ENCODE results near the gene GSG1L.

GSG1L gene

DNA sequence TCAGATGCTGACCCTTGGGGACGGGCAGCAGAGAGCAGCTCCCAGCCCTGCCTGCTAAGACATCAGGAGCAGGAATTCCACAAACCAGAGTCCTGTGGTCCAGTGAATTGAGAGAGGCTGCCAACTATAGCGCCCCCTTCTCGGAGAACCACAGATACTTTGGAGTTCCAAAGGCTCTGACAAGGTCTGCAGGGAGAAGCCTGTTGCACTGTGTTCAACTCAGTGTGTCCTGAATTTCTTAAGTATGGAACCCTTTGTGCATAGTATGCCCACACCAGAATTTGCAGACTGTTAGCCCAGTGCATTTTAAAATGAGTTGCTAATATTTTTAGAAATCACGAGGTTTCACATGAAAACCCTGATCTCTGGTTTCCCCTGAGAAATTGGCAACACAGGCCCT, 290.2 kb downstream of the GSG1L start:
- no peak overlapping the region for H3K4me3 Mint-ChIP-seq
- DNase-seq (ENCODE audit: low spot score in 2 of 2), result no peak
- no peaks in the 10 kb centered on the region for H3K4me1 Mint-ChIP-seq
- H3K9me3 Mint-ChIP-seq, result no peaks in the 10 kb centered on the region
- no peaks in the 10 kb centered on the region for H3K36me3 Mint-ChIP-seq
- ATAC-seq, result no peak
- H3K27ac Mint-ChIP-seq, result no peak overlapping the region

DNA sequence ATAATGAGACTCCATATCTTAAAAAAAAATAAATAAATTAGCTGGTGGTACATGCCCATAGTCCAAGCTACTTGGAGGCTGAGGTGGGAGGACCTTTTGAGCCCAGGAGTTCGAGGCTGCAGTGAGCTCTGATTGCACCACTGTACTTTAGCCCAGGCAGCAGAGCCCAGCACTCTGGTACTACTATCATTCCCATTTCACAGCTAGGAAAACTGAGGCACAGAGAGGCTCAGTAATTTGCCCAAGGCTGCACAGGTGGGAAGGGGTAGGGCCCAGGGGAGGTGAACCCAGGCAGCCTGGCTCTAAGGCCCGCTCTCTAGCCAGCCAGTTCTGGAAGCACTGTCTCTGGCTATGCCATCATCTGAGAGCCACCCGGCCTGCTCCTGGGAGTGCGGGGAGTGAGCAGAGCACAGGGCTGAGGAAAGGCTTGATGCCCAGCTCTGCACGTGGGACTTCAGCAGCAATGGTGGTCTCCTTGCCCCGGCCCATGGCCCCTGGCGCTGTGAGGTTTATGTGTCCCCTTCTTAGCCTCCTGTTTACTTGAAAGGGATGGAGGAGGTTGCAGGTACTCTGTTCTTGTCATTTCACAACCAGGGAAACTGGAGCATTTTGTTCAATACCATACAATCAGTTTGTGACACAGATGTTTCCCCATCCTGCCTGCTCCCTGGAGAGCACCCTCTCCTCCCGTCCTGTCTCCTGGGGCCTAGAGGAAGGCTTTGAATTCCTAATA, 291.3 kb downstream of the GSG1L start:
- ATAC-seq (no peak), DNase-seq (ENCODE audit: low spot score in 2 of 2) (no peak)
- no peaks in the 10 kb centered on the region for H3K9me3 Mint-ChIP-seq
- H3K4me3 Mint-ChIP-seq, result no peak overlapping the region
- no peak overlapping the region for H3K27ac Mint-ChIP-seq
- no peaks in the 10 kb centered on the region for H3K4me1 Mint-ChIP-seq
- no peaks in the 10 kb centered on the region for H3K36me3 Mint-ChIP-seq

DNA sequence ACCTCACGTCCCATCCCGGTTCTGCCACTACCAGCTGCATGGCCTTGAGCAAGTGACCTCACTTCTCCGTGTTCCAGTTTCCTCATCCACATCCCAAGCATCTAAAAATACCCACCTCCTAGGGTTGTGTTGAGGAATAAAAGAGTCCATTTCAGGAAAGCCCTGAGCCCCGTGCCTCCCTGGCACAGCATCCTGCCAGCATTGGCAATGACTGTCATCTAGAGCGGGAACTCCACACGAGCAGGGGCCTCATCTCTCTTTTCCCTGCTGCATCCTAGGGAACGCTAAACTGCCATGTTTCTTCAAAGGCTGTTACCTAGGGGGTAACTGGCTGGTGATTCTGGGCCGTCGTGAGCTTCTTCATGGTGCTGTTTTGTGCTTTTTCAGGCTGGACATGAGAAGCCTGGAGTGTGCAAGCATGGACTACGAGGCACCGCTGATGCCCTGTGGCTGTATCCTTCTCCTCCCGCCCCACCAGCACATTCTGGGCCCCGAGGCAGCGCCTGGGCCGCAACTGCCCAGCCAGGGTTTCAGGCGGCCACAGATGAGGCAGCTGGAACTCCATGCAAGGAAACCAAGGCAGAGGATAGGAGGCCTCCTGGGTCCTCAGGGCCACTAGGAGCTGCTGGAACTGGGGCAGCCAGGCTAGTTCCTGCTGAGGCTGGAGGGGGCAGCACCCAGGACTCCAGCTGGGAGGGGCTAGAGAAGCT, 292.2 kb downstream of the GSG1L start:
- DNase-seq (ENCODE audit: low spot score in 2 of 2), result no peak
- no peaks in the 10 kb centered on the region for H3K4me1 Mint-ChIP-seq
- no peaks in the 10 kb centered on the region for H3K36me3 Mint-ChIP-seq
- peak overlapping the region; percentile 9 for H3K27ac Mint-ChIP-seq
- no peak overlapping the region for H3K4me3 Mint-ChIP-seq
- H3K9me3 Mint-ChIP-seq, result no peaks in the 10 kb centered on the region
- no peak for ATAC-seq

DNA sequence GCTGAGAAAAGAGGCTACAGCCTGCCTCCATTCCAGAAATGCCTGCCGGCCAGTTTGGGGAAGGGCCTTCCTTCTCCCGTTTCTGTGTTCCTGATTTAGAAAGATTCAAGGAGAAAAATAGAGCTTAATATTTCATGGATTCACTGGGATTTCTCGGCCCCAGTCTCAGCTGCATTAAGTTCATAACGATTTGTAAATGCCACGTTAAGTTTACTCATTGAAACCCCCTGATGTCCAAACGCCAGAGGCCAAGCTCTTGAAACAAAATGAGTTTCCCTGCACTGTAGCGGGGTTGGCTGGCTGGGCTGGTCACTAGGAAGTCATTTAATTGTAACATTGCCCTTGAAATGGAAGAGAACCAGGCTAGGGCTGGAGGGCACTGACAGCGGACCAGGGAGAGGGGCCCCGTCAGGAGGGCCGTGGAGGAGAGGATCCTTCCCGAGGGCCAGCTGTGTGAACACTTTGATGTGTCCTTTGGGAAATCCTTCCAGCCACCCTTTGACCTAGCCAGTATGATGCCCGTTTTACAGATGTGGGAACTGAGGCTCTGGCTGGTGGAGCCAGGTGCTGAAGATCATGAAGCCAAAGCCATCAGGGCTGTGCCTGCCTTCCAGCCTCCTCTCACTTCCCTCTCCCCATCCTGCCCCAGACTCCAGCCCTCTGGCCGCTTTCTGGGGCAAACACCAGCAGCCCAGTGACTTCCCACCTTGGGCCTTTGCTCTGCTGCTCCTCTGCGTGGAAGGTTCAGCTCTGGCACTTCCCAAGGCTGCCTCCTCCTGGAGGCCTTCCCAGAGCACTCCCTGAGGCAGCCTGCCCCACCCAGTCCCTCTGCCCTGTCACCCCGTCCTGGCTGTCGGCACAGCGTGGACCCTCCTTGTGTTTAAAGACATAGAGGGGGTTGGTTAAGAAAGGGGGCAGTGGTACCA, 293.0 kb downstream of the GSG1L start:
- H3K9me3 Mint-ChIP-seq, result no peaks in the 10 kb centered on the region
- no peak overlapping the region for H3K4me3 Mint-ChIP-seq
- DNase-seq (ENCODE audit: low spot score in 2 of 2), result no peak
- no peaks in the 10 kb centered on the region for H3K4me1 Mint-ChIP-seq
- peaks cover 4% of the 10 kb centered on the region for H3K36me3 Mint-ChIP-seq
- no peak for ATAC-seq
- H3K27ac Mint-ChIP-seq, result peak overlapping the region; percentile 9

DNA sequence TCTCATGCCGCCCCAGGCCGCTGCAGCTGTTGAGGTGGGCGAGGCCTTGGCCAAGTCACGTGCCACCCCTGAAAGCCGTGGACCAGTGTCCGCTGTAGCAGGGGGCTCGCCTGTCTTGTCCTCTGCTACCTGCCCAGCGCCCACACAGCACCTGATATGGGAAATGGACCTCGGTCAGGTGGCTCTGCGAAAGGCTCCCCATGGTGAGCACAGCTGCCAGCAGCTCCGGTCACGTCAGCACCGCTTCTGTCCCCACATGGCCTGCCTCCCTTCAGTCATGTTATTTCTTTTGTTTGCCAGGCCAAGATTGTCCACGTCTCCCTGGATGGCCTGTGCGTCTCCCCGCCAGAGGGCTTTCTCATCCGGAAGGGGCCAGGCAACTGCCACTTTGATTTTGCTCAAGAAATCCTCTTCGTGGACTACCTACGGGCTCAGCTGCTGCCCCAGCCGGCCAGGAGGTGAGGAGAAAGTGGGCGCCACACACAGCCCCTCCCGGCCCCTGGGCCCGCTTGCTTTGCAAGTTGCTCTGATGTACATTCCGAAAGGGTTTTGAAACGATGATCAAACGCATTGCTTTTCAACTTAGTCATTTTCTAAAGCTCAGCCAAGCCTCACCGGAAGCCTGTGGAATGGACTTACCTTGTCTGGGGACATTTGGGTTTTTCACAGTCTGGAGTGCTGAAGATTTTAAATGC, 293.8 kb downstream of the GSG1L start:
- Mint-ChIP-seq H3K9me3 (no peaks in the 10 kb centered on the region), H3K36me3 (peaks cover 7% of the 10 kb centered on the region), H3K4me3 (no peak overlapping the region), H3K27ac (no peak overlapping the region), H3K4me1 (no peaks in the 10 kb centered on the region)
- ATAC-seq (no peak), DNase-seq (ENCODE audit: low spot score in 2 of 2) (no peak)

DNA sequence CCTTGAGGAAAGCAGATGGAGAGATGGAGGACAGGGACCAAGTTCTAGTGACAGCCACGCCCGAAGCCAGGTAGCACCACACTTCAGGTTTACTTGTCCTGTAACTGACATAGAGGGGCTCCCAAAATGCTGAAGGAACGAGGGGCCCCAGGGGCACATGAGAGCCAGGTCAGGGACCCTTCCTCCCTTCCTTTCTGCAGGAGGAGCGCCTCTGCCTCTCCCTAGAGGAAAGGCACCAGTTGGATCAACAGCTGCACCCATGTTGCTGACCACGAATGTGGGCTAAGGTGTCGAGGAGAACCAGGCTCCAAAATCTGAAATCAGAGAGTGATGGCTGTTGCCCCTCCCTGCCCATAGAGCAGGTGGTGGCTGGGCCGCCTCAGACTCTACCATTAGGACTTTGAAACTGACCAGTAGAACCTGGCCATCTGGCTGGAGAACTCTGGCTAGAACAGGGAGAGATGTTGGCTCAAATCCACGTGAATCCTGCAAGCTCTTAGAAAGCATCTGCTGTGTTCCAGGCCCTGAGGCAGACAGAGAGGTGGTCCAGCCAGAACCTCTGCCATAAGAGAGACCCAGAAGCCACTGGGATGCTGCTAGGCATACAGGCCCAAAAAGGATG, 294.8 kb downstream of the GSG1L start:
- H3K4me3 Mint-ChIP-seq, result no peak overlapping the region
- H3K9me3 Mint-ChIP-seq, result no peaks in the 10 kb centered on the region
- no peak overlapping the region for H3K27ac Mint-ChIP-seq
- DNase-seq (ENCODE audit: low spot score in 2 of 2) (no peak), ATAC-seq (no peak)
- peaks cover 7% of the 10 kb centered on the region for H3K36me3 Mint-ChIP-seq
- no peaks in the 10 kb centered on the region for H3K4me1 Mint-ChIP-seq

DNA sequence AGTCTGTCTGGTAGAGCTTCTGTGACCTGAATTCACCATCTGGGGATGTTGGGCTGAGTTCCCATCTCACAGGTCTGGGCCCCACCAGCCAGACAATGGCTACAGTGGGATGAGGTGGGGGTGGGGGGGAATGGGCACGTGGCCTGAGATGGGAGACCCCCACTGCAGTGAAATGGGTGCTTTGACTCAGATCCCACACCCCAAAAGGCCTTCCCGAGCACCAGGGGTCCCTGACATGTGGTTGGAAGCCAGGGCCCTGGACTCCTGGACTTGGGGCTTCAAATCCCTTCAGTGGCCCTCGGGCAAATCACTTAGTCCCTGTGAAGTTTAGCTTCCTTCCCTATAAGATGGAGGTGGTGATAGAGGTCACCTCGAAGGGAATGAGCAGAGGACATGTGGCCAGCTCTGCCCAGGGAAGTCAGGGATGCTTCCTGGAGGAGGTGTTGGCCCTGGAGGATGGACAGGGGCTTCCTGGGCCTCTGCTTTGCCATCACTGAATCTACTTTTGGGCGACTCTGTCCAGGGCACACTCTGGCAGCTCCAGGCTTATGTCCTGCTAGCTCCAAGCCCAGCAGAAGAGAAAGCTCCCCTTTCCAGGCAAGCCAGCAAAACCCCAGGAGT, 295.4 kb downstream of the GSG1L start:
- no peak for ATAC-seq
- no peak for DNase-seq (ENCODE audit: low spot score in 2 of 2)
- peaks cover 7% of the 10 kb centered on the region for H3K36me3 Mint-ChIP-seq
- no peaks in the 10 kb centered on the region for H3K4me1 Mint-ChIP-seq
- no peaks in the 10 kb centered on the region for H3K9me3 Mint-ChIP-seq
- H3K4me3 Mint-ChIP-seq, result no peak overlapping the region
- no peak overlapping the region for H3K27ac Mint-ChIP-seq

DNA sequence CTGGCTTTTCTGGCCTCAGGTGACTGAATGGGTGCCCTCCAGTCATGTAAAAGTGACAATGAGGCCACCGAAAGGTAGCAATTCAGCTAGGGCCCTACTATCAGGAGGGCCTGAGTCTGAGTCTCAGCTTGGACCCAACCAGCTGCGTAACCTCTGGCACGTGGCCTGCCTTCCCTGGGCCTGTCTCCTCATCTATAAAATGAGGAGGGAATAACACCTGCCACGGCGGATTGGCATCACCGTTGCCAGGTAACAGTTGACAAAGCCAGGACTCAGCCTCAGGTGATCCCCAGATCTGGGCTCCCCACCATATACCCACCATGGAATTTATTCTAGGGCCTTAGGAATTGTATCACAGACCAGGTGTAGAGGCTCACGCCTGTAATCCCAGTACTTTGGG, 296.4 kb downstream of the GSG1L start:
- Mint-ChIP-seq H3K9me3 (no peaks in the 10 kb centered on the region), H3K4me3 (no peak overlapping the region), H3K27ac (no peak overlapping the region), H3K36me3 (peaks cover 9% of the 10 kb centered on the region), H3K4me1 (no peaks in the 10 kb centered on the region)
- DNase-seq (ENCODE audit: low spot score in 2 of 2), result no peak
- ATAC-seq, result no peak

DNA sequence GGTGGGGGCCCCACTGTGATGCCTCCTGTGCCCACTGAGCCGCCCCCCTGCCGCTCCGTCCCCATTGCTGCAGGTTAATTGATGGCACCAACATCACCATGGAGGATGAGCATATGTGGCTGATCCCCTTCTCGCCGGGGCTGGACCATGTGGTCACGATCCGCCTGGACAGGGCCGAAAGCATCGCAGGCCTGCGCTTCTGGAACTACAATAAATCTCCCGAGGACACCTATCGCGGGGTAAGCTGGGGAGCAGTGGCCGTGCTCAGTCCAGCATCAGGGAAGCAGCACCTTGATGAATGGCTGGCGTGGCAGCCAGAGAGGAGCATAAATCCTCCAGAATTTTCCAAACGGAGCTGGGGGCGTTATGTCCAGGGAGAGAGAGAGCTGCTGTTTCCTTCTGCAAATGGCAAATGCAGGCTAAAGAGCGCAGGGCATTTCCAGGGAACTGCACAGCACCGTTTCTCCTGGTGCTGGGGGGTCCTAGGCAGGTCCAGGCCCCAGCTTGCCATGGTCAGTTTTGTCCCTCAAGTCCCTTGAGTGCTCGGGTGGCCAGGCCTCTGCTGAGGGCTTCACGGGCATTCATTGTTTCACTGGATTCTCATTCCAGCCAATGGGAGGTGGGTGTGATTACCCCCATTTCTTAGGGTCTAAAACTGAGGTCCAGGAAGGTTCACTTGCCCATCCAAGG, 297.1 kb downstream of the GSG1L start:
- DNase-seq (ENCODE audit: low spot score in 2 of 2) (no peak), ATAC-seq (no peak)
- H3K4me1 Mint-ChIP-seq, result no peaks in the 10 kb centered on the region
- H3K9me3 Mint-ChIP-seq, result no peaks in the 10 kb centered on the region
- no peak overlapping the region for H3K4me3 Mint-ChIP-seq
- H3K27ac Mint-ChIP-seq, result no peak overlapping the region
- H3K36me3 Mint-ChIP-seq, result peaks cover 14% of the 10 kb centered on the region

DNA sequence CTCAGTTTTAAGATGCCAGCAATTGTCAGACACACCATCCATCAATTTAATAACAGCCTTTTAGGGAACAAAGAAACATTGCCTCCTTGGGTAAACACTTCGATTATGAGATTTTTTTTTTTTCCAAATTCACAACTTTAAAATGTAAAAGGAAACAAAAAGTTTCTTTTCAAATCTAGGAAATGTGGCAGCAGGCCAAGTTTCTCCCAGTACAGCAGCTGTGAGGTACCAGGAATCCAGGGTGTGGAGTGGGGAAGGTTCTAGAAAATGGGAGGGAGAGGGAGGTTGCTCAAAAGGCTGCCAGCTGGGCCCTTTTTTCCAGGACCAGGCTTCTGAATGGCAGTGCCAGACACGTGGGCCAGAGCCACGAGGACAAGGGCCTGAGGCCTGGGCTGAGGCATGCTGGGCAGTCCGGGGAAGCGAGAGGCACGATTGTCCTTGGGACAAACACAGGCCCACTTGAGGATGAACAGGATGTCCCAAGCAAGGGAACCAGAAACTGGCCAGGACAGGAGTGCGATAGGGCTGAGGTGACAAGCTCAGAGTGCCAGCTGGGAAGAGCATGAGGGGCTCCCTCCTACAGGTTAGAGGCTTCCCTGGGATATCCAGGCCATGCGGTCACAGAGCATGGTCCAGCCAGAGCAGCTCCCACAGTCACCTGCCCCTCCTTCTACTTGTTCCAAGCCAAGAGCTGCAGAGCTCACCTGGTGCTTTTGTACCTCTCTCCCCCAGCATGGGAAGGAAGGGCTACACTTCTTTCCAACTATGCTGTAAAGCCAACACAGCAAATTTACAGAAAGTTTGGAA, 298.4 kb downstream of the GSG1L start:
- peaks cover 14% of the 10 kb centered on the region for H3K36me3 Mint-ChIP-seq
- no peak overlapping the region for H3K27ac Mint-ChIP-seq
- peaks cover 5% of the 10 kb centered on the region for H3K4me1 Mint-ChIP-seq

DNA sequence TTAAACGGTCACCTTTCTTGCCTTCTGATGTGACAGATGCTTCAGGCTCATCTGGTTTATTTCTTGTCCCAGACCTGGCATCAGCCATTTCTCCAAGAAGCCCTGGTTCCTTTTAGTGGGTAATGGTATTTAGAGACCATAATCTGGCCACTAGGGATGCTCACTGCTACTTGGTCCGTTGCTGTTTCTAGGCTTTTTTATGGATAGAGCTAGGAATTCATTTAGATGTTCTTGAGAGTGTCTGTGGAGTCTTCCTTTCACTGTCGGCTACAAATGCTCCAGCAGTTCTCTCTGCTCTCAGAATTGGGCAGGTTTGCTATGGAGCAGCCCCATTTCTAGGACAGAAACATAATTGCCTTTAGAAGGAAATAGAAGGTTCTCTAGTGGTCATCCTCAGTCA, 299.1 kb downstream of the GSG1L start:
- peaks cover 5% of the 10 kb centered on the region for H3K4me1 Mint-ChIP-seq
- ATAC-seq (no peak), DNase-seq (ENCODE audit: low spot score in 2 of 2) (no peak)
- H3K4me3 Mint-ChIP-seq, result no peak overlapping the region
- H3K9me3 Mint-ChIP-seq, result no peaks in the 10 kb centered on the region
- H3K36me3 Mint-ChIP-seq, result peaks cover 14% of the 10 kb centered on the region
- no peak overlapping the region for H3K27ac Mint-ChIP-seq

More for the DNA sequence above, 298.4 kb downstream of the GSG1L start:
- H3K4me3 Mint-ChIP-seq, result no peak overlapping the region
- no peak for ATAC-seq
- DNase-seq (ENCODE audit: low spot score in 2 of 2), result no peak
- no peaks in the 10 kb centered on the region for H3K9me3 Mint-ChIP-seq

DNA sequence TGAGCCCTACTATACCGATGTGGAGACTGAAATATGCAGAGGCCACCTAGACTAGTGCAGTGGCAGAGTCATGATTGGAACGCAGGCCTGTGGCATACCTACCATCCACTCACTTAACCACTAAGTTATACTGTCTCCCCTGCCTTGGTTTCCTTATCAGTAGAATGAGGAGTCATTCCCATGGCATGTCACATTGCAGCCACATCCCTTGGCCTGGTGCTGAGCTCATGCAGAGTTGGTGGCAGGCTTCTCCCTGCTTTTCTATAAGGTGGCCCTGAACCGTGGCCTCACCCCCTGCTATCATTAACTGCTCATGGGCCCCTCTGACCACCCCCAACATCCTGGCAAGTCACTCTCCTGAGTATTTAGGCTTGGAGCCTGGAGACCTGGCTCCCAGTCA, 301.1 kb downstream of the GSG1L start:
- Mint-ChIP-seq H3K4me1 (peaks cover 5% of the 10 kb centered on the region), H3K4me3 (no peak overlapping the region), H3K36me3 (peaks cover 14% of the 10 kb centered on the region), H3K27ac (no peak overlapping the region), H3K9me3 (no peaks in the 10 kb centered on the region)
- DNase-seq (ENCODE audit: low spot score in 2 of 2) (no peak), ATAC-seq (no peak)

DNA sequence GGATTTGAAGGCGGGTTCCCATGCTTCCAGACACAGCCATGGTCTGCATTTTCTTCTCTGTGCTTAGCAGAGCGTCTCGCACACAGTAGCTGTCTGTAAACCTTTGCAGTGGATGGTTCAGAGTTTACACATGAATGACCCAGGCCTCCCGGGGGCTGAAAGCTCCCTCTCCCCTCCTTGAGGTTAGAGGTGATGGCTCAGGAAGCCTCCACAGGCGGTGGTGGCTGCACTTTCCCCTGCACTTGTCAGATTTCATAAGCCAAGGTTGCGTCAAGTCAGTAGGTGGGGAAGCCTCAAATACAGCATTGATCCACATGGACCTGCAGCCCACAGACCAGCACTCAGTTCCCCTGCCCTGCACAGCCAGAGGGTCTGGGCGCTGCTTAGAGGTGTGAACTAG, 301.7 kb downstream of the GSG1L start:
- Mint-ChIP-seq H3K27ac (no peak overlapping the region), H3K9me3 (no peaks in the 10 kb centered on the region), H3K4me1 (peaks cover 5% of the 10 kb centered on the region), H3K4me3 (no peak overlapping the region), H3K36me3 (peaks cover 14% of the 10 kb centered on the region)
- no peak for DNase-seq (ENCODE audit: low spot score in 2 of 2)
- no peak for ATAC-seq

Measured in stimulated activated effector memory CD8-positive, alpha-beta T cell treated with anti-CD3 and anti-CD28 coated beads, Interleukin-12 subunit alpha, Interleukin-12 subunit beta, amount 100 ng/mL, for 72 hours (primary cell).